CD4-positive, alpha-beta memory T cell (primary cell): ENCODE data around the gene UGT1A7. TPM values are rescaled to one million over a fixed set of nuclear protein-coding genes. Genes with fewer than 3 reads are reported as not detected.
A peak's percentile ranks its signal among the peaks of the same experiment; 100 is the strongest.
"Not testable (repeated sequence)": the region's sequence is repeated elsewhere in the genome, so short reads cannot be mapped to it uniquely, and the experiment has no call there.

Experiments
- CTCF ChIA-PET: fragments of 350-600 bp; sonication (Branson Sonifier 250); formaldehyde crosslinking; loops from one replicate; lab custom pipeline; 2021; ENCODE audit warnings: inconsistent platforms; ENCODE audit not compliant: partially characterized antibody; lab: Charles Lee
- POLR2A ChIA-PET: fragments of 350-600 bp; sonication (Branson Sonifier 250); formaldehyde crosslinking; loops from one replicate; lab custom pipeline; 2021; ENCODE audit not compliant: partially characterized antibody; lab: Charles Lee
- DNase-seq, 5 donors: peaks; one replicate each; pipeline versions ENCODE4 v3.0.0 to v3.0.0-alpha.2; 2020 to 2022; ENCODE audit warnings: mixed read lengths in 1 of 5
- H3K27ac ChIP-seq: one replicate; pipeline ENCODE4 v1.7.0; 2013; ENCODE audit warnings: low read depth, low read length
- H3K27me3 ChIP-seq: 2 replicates; pipeline ENCODE4 v1.7.0; 2013; ENCODE audit warnings: mild to moderate bottlenecking, low read length, moderate library complexity; ENCODE audit not compliant: insufficient read depth
- H3K36me3 ChIP-seq: 2 replicates; pipeline ENCODE4 v1.7.0; 2013; ENCODE audit warnings: mild to moderate bottlenecking, low read length, moderate library complexity; ENCODE audit not compliant: insufficient read depth
- H3K4me1 ChIP-seq: 2 replicates; pipeline ENCODE4 v1.7.0; 2013; ENCODE audit warnings: mild to moderate bottlenecking, low read length, moderate library complexity; ENCODE audit not compliant: insufficient read depth
- H3K4me3 ChIP-seq, 2 donors: one replicate each; pipeline ENCODE4 v1.7.0; 2013; ENCODE audit warnings: low read length in 2 of 2, mild to moderate bottlenecking in 1 of 2
- H3K9me3 ChIP-seq, 2 donors: one replicate each; pipeline ENCODE4 v1.7.0; 2013; ENCODE audit warnings: low read length in 2 of 2, control low read depth in 1 of 2; ENCODE audit not compliant: control insufficient read depth in 1 of 2
- H3K27ac Mint-ChIP-seq, 7 donors: one replicate each; pipeline ENCODE4 v1.8.0; 2020 to 2021; ENCODE audit warnings: mixed read lengths in 7 of 7, mild to moderate bottlenecking in 6 of 7, inconsistent platforms in 3 of 7, moderate library complexity in 3 of 7
- H3K27me3 Mint-ChIP-seq, 2 donors: one replicate each; pipeline ENCODE4 v1.8.0; 2020 to 2021; ENCODE audit warnings: mixed read lengths in 2 of 2
- H3K36me3 Mint-ChIP-seq, 2 donors: one replicate each; pipeline ENCODE4 v1.8.0; 2020 to 2021; ENCODE audit warnings: mixed read lengths in 2 of 2, inconsistent platforms in 1 of 2, mild to moderate bottlenecking in 1 of 2
- H3K4me1 Mint-ChIP-seq, 4 donors: one replicate each; pipeline ENCODE4 v1.8.0; 2020 to 2021; ENCODE audit warnings: mixed read lengths in 4 of 4, mild to moderate bottlenecking in 1 of 4
- H3K4me3 Mint-ChIP-seq, 8 donors: one replicate each; pipeline ENCODE4 v1.8.0; 2020 to 2021; ENCODE audit warnings: mixed read lengths in 8 of 8, mild to moderate bottlenecking in 7 of 8, moderate library complexity in 6 of 8, inconsistent platforms in 3 of 8
- H3K9me3 Mint-ChIP-seq, 8 donors: one replicate each; pipeline ENCODE4 v1.8.0; 2020 to 2021; ENCODE audit warnings: mixed read lengths in 8 of 8, mild to moderate bottlenecking in 5 of 8, inconsistent platforms in 3 of 8, moderate library complexity in 1 of 8
- intact Hi-C: fragments of 100-400 bp; cut with micrococcal nuclease; formaldehyde crosslinking; loops from one replicate; pipeline ENCODE4 v1.15.1; 2023
- polyA plus RNA-seq, 2 donors: library from polyadenylated mRNA; unstranded; fragments of 300-500 nt; fragmentation: Illumina TruSeq; gene quantifications; one replicate each; pipeline ENCODE4 v1.2.3, GENCODE V29; 2021
- total RNA-seq, 2 experiments: library from RNA; stranded (reverse); gene quantifications; one replicate each; pipeline ENCODE4 v1.2.3, GENCODE V29; 2021

UGT1A7 gene
- total and polyA plus RNA-seq, 4 experiments from 2014 or later, result not detected

GRCh38 chr2:233712611-233713261, 31.0 kb downstream of the UGT1A7 start, which contains the start of gene UGT1A5:
Gene UGT1A5 (plus strand): TSS chr2:233712907. CDS start chr2:233712992, 85 bp downstream.
- H3K27me3 ChIP-seq, result no peaks in the 10 kb centered on the region
- DNase-seq, result no peak
- no peak within 1 kb of the TSS for H3K27ac ChIP-seq
- CTCF ChIA-PET, result interaction anchor here (1.5 kb wide), 1 partner anchor 8 kb away, joined by 4 read pairs; no protein-coding TSS in a partner anchor
- no peaks in the 10 kb centered on the region for H3K9me3 ChIP-seq
- H3K4me3 ChIP-seq, result no peak within 1 kb of the TSS
- intact Hi-C loops, result loop anchor here (5.0 kb wide), 1 partner anchor 1105 kb away; no protein-coding TSS in a partner anchor
- Mint-ChIP-seq H3K27me3 (peaks cover 29 to 36% of the 10 kb centered on the region in 2 donors), H3K27ac (peak within 1 kb of the TSS in 1 of 7 donors; percentile 31), H3K4me3 (no peak within 1 kb of the TSS), H3K9me3 (peaks cover 0 to 2% (median 0%) of the 10 kb centered on the region in 8 donors), H3K4me1 (no peaks in the 10 kb centered on the region), H3K36me3 (no peaks in the 10 kb centered on the region)
- H3K36me3 ChIP-seq, result no peaks in the 10 kb centered on the region
- POLR2A ChIA-PET, result no interaction called here
- H3K4me1 ChIP-seq, result no peaks in the 10 kb centered on the region

DNA sequence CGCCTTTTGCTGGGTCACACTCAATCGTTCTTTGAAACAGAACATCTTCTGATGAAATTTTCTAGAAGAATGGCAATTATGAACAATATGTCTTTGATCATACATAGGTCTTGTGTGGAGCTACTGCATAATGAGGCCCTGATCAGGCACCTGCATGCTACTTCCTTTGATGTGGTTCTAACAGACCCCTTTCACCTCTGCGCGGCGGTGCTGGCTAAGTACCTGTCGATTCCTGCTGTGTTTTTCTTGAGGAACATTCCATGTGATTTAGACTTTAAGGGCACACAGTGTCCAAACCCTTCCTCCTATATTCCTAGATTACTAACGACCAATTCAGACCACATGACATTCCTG, 31.5 kb downstream of the UGT1A7 start:
- H3K4me1 ChIP-seq, result no peaks in the 10 kb centered on the region
- CTCF ChIA-PET, result no interaction called here
- H3K4me1 Mint-ChIP-seq, result no peaks in the 10 kb centered on the region
- H3K4me3 ChIP-seq, result no peak overlapping the region
- POLR2A ChIA-PET, result no interaction called here
- no peaks in the 10 kb centered on the region for H3K36me3 Mint-ChIP-seq
- H3K9me3 ChIP-seq, result no peaks in the 10 kb centered on the region
- intact Hi-C loops, result loop anchor here (5.0 kb wide), 1 partner anchor 1106 kb away; no protein-coding TSS in a partner anchor
- peak overlapping the region in 1 of 7 donors; percentile 31 for H3K27ac Mint-ChIP-seq
- H3K9me3 Mint-ChIP-seq, result peaks cover 0 to 2% (median 0%) of the 10 kb centered on the region in 8 donors
- H3K27ac ChIP-seq, result no peak overlapping the region
- H3K4me3 Mint-ChIP-seq, result no peak overlapping the region
- H3K27me3 Mint-ChIP-seq, result peaks cover 24 to 31% of the 10 kb centered on the region in 2 donors
- H3K27me3 ChIP-seq, result no peaks in the 10 kb centered on the region
- H3K36me3 ChIP-seq, result no peaks in the 10 kb centered on the region
- DNase-seq, result no peak

DNA sequence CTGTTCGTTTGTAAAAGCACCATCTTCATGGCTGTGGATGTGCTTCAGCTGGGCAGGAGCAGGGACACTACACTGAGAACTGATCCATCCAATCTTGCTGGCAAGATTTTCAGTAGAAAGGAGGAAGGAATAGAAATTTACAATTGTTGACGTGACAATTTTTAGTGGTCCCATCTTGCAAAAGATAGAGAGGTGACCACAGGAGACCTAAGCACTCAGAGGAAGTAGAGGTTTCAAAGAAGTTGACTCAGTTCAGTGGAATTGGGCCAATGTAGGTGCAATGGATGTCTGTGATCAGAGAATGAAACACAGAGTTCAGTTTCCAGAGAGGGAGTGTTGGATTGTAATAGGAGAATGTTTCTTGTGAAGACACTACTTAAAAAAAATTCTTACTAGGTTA, 32.4 kb downstream of the UGT1A7 start:
- no peaks in the 10 kb centered on the region for H3K9me3 ChIP-seq
- H3K27me3 ChIP-seq, result no peaks in the 10 kb centered on the region
- peaks cover 26 to 31% of the 10 kb centered on the region in 2 donors for H3K27me3 Mint-ChIP-seq
- no peak overlapping the region for H3K27ac ChIP-seq
- intact Hi-C loops, result loop anchor here (5.0 kb wide), 1 partner anchor 1107 kb away; no protein-coding TSS in a partner anchor
- no peak overlapping the region for H3K27ac Mint-ChIP-seq
- H3K36me3 Mint-ChIP-seq, result no peaks in the 10 kb centered on the region
- no peak for DNase-seq
- ChIA-PET CTCF (no interaction called here), POLR2A (no interaction called here)
- H3K4me1 ChIP-seq, result no peaks in the 10 kb centered on the region
- H3K4me3 Mint-ChIP-seq, result no peak overlapping the region
- no peak overlapping the region for H3K4me3 ChIP-seq
- H3K36me3 ChIP-seq, result no peaks in the 10 kb centered on the region
- H3K4me1 Mint-ChIP-seq, result no peaks in the 10 kb centered on the region
- H3K9me3 Mint-ChIP-seq, result peaks cover 0 to 2% (median 0%) of the 10 kb centered on the region in 8 donors

- no peak within 1 kb of the TSS for H3K27ac Mint-ChIP-seq
- ChIA-PET POLR2A (no interaction called here), CTCF (no interaction called here)
- no peaks in the 10 kb centered on the region for H3K9me3 ChIP-seq
- DNase-seq, result no peak
- H3K4me1 ChIP-seq, result no peaks in the 10 kb centered on the region
- H3K4me1 Mint-ChIP-seq, result no peaks in the 10 kb centered on the region
- H3K36me3 ChIP-seq, result no peaks in the 10 kb centered on the region
- peaks cover 0 to under 1% (median 0%) of the 10 kb centered on the region in 8 donors for H3K9me3 Mint-ChIP-seq
- intact Hi-C loops, result no loop called here
- H3K27ac ChIP-seq, result no peak within 1 kb of the TSS
- no peak within 1 kb of the TSS for H3K4me3 Mint-ChIP-seq
- no peak within 1 kb of the TSS for H3K4me3 ChIP-seq
- H3K27me3 Mint-ChIP-seq, result peaks cover 18 to 28% of the 10 kb centered on the region in 2 donors
- H3K36me3 Mint-ChIP-seq, result no peaks in the 10 kb centered on the region
- no peaks in the 10 kb centered on the region for H3K27me3 ChIP-seq
Observed at GRCh38 chr2:233718552-233718951, 36.9 kb downstream of the UGT1A7 start, which contains the start of gene UGT1A4. Gene UGT1A4 (plus strand): TSS chr2:233718736. CDS start chr2:233718821, 85 bp downstream.

- no peak within 1 kb of the TSS for H3K27ac ChIP-seq
- intact Hi-C loops, result no loop called here
- no peaks in the 10 kb centered on the region for H3K9me3 ChIP-seq
- Mint-ChIP-seq H3K36me3 (no peaks in the 10 kb centered on the region), H3K9me3 (peaks cover 0 to 3% (median 0%) of the 10 kb centered on the region in 8 donors), H3K27ac (no peak within 1 kb of the TSS), H3K27me3 (peaks cover 12 to 17% of the 10 kb centered on the region in 2 donors), H3K4me1 (no peaks in the 10 kb centered on the region), H3K4me3 (no peak within 1 kb of the TSS)
- POLR2A ChIA-PET, result no interaction called here
- no peak within 1 kb of the TSS for H3K4me3 ChIP-seq
- H3K27me3 ChIP-seq, result no peaks in the 10 kb centered on the region
- H3K36me3 ChIP-seq, result no peaks in the 10 kb centered on the region
- DNase-seq, result no peak
- CTCF ChIA-PET, result no interaction called here
- H3K4me1 ChIP-seq, result no peaks in the 10 kb centered on the region
Observed at GRCh38 chr2:233728723-233729301, 47.1 kb downstream of the UGT1A7 start, which contains the start of gene UGT1A3. Gene UGT1A3 (plus strand): TSS chr2:233729042. CDS start chr2:233729127, 85 bp downstream.

DNA sequence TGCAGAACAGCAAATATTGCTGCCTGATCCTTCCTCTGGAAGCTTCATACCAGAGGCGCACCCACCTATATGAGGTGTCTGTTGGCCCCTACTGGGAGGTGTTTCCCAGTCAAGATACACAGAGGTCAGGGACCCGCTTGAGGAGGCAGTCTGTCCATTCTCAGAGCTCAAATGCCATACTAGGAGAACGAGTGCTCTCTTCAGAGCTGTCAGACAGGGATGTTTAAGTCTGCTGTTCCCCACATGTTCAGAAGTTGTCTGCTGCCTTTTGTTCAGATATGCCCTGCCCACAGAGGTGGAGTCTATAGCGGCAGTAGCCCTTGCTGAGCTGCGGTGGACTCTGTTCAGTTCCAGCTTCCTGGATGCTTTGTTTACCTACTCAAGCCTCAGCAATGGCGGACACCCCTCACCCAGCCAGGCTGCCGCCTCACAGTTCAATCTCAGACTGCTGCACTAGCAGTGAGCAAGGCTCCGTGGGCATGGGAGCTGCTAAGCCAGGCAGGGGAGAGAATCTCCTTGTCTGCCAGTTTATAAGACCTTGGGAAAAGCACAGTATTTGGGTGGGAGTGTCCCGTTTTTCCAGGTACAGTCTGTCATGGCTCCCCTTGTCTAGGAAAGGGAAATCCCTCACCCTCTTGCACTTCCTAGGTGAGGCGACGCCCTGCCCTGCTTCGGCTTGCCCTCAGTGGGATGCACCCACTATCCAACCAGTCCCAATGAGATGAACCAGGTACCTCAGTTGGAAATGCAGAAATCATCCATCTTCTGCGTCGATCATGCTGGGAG, 55.4 kb downstream of the UGT1A7 start:
- CTCF ChIA-PET, H3K36me3 ChIP-seq, intact Hi-C loops: not testable (repeated sequence)

GRCh38 chr2:233740870-233741269, 59.2 kb downstream of the UGT1A7 start:
- CTCF ChIA-PET, result no interaction called here

More for the DNA sequence above, 55.4 kb downstream of the UGT1A7 start:
- H3K27ac Mint-ChIP-seq, H3K27ac ChIP-seq, H3K27me3 ChIP-seq, H3K4me3 ChIP-seq, H3K36me3 Mint-ChIP-seq, H3K9me3 Mint-ChIP-seq, H3K4me1 ChIP-seq, H3K4me1 Mint-ChIP-seq, POLR2A ChIA-PET, DNase-seq, H3K4me3 Mint-ChIP-seq, H3K9me3 ChIP-seq: not testable (repeated sequence)
- H3K27me3 Mint-ChIP-seq, result peaks cover 18 to 31% of the 10 kb centered on the region in 2 donors

More at GRCh38 chr2:233740870-233741269, 59.2 kb downstream of the UGT1A7 start:
- H3K27me3 Mint-ChIP-seq, result peaks cover 15 to 29% of the 10 kb centered on the region in 2 donors
- no peak overlapping the region for H3K4me3 ChIP-seq
- H3K9me3 ChIP-seq, result no peaks in the 10 kb centered on the region
- no peak for DNase-seq
- no peaks in the 10 kb centered on the region for H3K36me3 ChIP-seq
- H3K4me1 Mint-ChIP-seq, result no peaks in the 10 kb centered on the region
- no peak overlapping the region for H3K4me3 Mint-ChIP-seq
- H3K4me1 ChIP-seq, result no peaks in the 10 kb centered on the region
- intact Hi-C loops, result no loop called here
- no peaks in the 10 kb centered on the region for H3K27me3 ChIP-seq
- no peaks in the 10 kb centered on the region for H3K9me3 Mint-ChIP-seq
- H3K27ac Mint-ChIP-seq, result no peak overlapping the region
- POLR2A ChIA-PET, result no interaction called here
- H3K36me3 Mint-ChIP-seq, result no peaks in the 10 kb centered on the region
- no peak overlapping the region for H3K27ac ChIP-seq
